K562 (cell line): ENCODE measurements around the gene CTDSP2. TPM values are rescaled to one million over a fixed set of nuclear protein-coding genes. Genes with fewer than 3 reads are reported as not detected.

Source experiments
- ATAC-seq: fragments of 200-7000 bp; cut with Tn5 transposase; 3 replicates; pipeline ENCODE4 v1.9.1; 2020; ENCODE audit warnings: moderate library complexity
- BruUV-seq: library from RNA; stranded (reverse); fragments of 400-500 nt; replicated peaks from 2 replicates; lab custom pipeline; 2021; lab: Mats Ljungman, UMichigan
- CTCF ChIA-PET: fragments of 300-600 bp; formaldehyde crosslinking; extraction: SDS; loops from one replicate; lab custom pipeline; 2021; ENCODE audit warnings: low intra/inter-chr PET ratio; lab: Yijun Ruan, JAX
- POLR2A ChIA-PET: fragments of 300-600, 350-650 bp; sonication (Branson Sonifier 250); formaldehyde crosslinking; extraction: SDS; loops from one replicate; lab custom pipeline; 2021; ENCODE audit warnings: antibody characterized with exemption, inconsistent platforms; lab: Yijun Ruan, JAX
- DNase-seq, 4 experiments: peaks; one replicate each; pipeline versions ENCODE4 v3.0.0 to v3.0.0-alpha.2; 2011 to 2018; ENCODE audit warnings: low spot score in 3 of 4, mixed read lengths in 3 of 4; ENCODE audit errors: extremely low read depth in 1 of 4
- FAIRE-seq: peaks from 2 replicates; lab custom pipeline; 2011; peaks lifted over from hg19 to GRCh38; lab: Jason Lieb, UNC
- H2AFZ ChIP-seq: 2 replicates; pipeline ENCODE4 v1.6.0; 2011; ENCODE audit warnings: low read depth, low read length, control low read depth, inconsistent platforms
- H3K27ac ChIP-seq: fragments of 200-600 bp; 3 replicates; pipeline ENCODE4 v1.8.0; 2011; ENCODE audit warnings: low read depth, mild to moderate bottlenecking, control low read depth, inconsistent platforms, low read length, moderate library complexity, mixed read lengths; ENCODE audit errors: extremely low read depth
- H3K27me3 ChIP-seq, 2 experiments: fragments of 300-600 bp in 1 of 2; 2 replicates in 1 of 2; 3 replicates in 1 of 2; pipeline versions ENCODE4 v1.6.0 to v1.8.0; 2011; ENCODE audit warnings: inconsistent platforms in 2 of 2, low read length in 2 of 2, mild to moderate bottlenecking in 1 of 2, mixed read lengths in 1 of 2, moderate library complexity in 1 of 2; ENCODE audit not compliant: control insufficient read depth in 2 of 2, insufficient read depth in 2 of 2
- H3K36me3 ChIP-seq: fragments of 300-600 bp; 3 replicates; pipeline ENCODE4 v1.8.0; 2011; ENCODE audit warnings: mild to moderate bottlenecking, low read length, inconsistent platforms; ENCODE audit not compliant: control insufficient read depth, insufficient read depth
- H3K4me1 ChIP-seq, 2 experiments: fragments of 200-600 bp in 1 of 2; replicated peaks in 1 of 2; 2 replicates in 1 of 2; 3 replicates in 1 of 2; pipeline versions ENCODE4 v1.5.1 to v1.8.0; 2011; ENCODE audit warnings: inconsistent platforms in 2 of 2, low read length in 2 of 2, mild to moderate bottlenecking in 1 of 2, mixed read lengths in 1 of 2, moderate library complexity in 1 of 2; ENCODE audit not compliant: control insufficient read depth in 2 of 2, insufficient read depth in 2 of 2
- H3K4me2 ChIP-seq: 2 replicates; pipeline ENCODE4 v1.6.1; 2011; ENCODE audit warnings: low read length, control low read depth, inconsistent platforms, mixed read lengths; ENCODE audit not compliant: insufficient read depth
- H3K4me3 ChIP-seq: fragments of 200-600 bp; sonication (generic), shearing (Covaris generic); 2 replicates; pipeline ENCODE4 v1.5.1; 2016; ENCODE audit warnings: control low read depth, inconsistent platforms
- H3K79me2 ChIP-seq: fragments of 200-600 bp; 3 replicates; pipeline ENCODE4 v1.8.0; 2011; ENCODE audit warnings: low read length, inconsistent platforms; ENCODE audit not compliant: control insufficient read depth, insufficient read depth
- H3K9ac ChIP-seq, 2 experiments: 2 replicates each; pipeline versions ENCODE4 v1.6.0 to v1.6.1; 2011; ENCODE audit warnings: low read depth in 2 of 2, low read length in 2 of 2, control low read depth in 1 of 2, inconsistent platforms in 1 of 2, mild to moderate bottlenecking in 1 of 2, mixed read lengths in 1 of 2; ENCODE audit not compliant: insufficient read depth in 1 of 2
- H3K9me1 ChIP-seq: one replicate; pipeline ENCODE4 v1.6.0; 2011; ENCODE audit warnings: inconsistent platforms, mild to moderate bottlenecking, low read length, moderate library complexity; ENCODE audit not compliant: control insufficient read depth, insufficient read depth
- H3K9me3 ChIP-seq: replicated peaks from 2 replicates; pipeline ENCODE4 v1.5.1; 2011; ENCODE audit warnings: low read depth, low read length, inconsistent platforms; ENCODE audit not compliant: control insufficient read depth, insufficient read depth
- H4K20me1 ChIP-seq: replicated peaks from 2 replicates; pipeline ENCODE4 v1.6.1; 2011; ENCODE audit warnings: low read length, inconsistent platforms, mixed read lengths; ENCODE audit not compliant: control insufficient read depth, insufficient read depth
- ELF1 ChIP-seq: fragments of 200-800 bp; sonication (Bioruptor generic); IDR thresholded peaks from 2 replicates; pipeline ENCODE4 v1.6.1; 2016; ENCODE audit warnings: missing genetic modification characterization, missing compliant biosample characterization
- IRF1 ChIP-seq: sonication (generic); formaldehyde crosslinking; IDR thresholded peaks from 2 replicates; pipeline ENCODE4 v1.8.0; 2022; ENCODE audit warnings: missing genetic modification reagents, mild to moderate bottlenecking, borderline replicate concordance
- TBP ChIP-seq: optimal IDR thresholded peaks from 2 replicates; pipeline ENCODE3; 2011; ENCODE audit warnings: low read depth, low read length, improper control_type of control experiment
- THRB ChIP-seq: fragments of 450-650 bp; formaldehyde crosslinking; conservative IDR thresholded peaks from 2 replicates; pipeline ENCODE4 v1.4.0; 2022; ENCODE audit warnings: mild to moderate bottlenecking, missing genetic modification characterization
- ZNF280A ChIP-seq: fragments of 450-650 bp; IDR thresholded peaks from 2 replicates; pipeline ENCODE4 v1.6.1; 2018; ENCODE audit warnings: mild to moderate bottlenecking, low read depth; ENCODE audit not compliant: partially characterized antibody
- ZNF780A ChIP-seq: fragments of 250-450 bp; sonication (Bioruptor Pico); IDR thresholded peaks from 2 replicates; pipeline ENCODE4 v1.5.0; 2021; ENCODE audit warnings: mild to moderate bottlenecking
- WGBS: fragments of 100-300 bp; shearing (Covaris generic); methylation state at CpG from one replicate; pipeline ENCODE4 v1.1.6; 2016; ENCODE audit warnings: low coverage, mixed read lengths; ENCODE audit not compliant: insufficient coverage; ENCODE audit errors: missing lambda C conversion rate; 5-methylcytosine and 5-hydroxymethylcytosine counted together
- in situ Hi-C: fragments of 300-500 bp; cut with MboI; formaldehyde crosslinking; loops from 4 replicates; pipeline ENCODE4 v1.15.0; 2018; ENCODE audit warnings: inconsistent platforms, mixed read lengths
- intact Hi-C: fragments of 100-400 bp; cut with micrococcal nuclease; formaldehyde crosslinking; loops from 2 replicates; pipeline ENCODE4 v1.14.2; 2022
- polyA plus RNA-seq, 8 experiments: library from polyadenylated mRNA; depleted of rRNA in 4 of 8; stranded (reverse) in 5 of 8; unstranded in 3 of 8; fragments of >200 nt; fragmentation: Nextera tagmentation in 2 of 8; fragmentation: Illumina TruSeq in 1 of 8; extraction: Ambion mirVana in 2 of 8; extraction: Trizol in 1 of 8; gene quantifications; 2 replicates each; pipeline versions ENCODE4 v1.2.1 to v1.2.3, GENCODE V29; 2011 to 2014; ENCODE audit warnings: inconsistent platforms in 1 of 8, missing spikeins in 1 of 8
- total RNA-seq, 7 experiments: library from RNA; depleted of rRNA in 6 of 7; stranded (reverse); fragments of >200 nt in 6 of 7; fragmentation: Illumina TruSeq in 2 of 7; extraction: Trizol in 2 of 7; gene quantifications; 2 replicates each; pipeline versions ENCODE4 v1.2.1 to v1.2.3, GENCODE V29; 2011 to 2021; ENCODE audit warnings: low replicate concordance in 1 of 7
- TF ChIP-seq, protein P1 (sequence below): IDR thresholded peaks from 2 replicates; pipeline ENCODE4 v1.6.1; 2014; ENCODE audit warnings: antibody characterized with exemption

CTDSP2 gene
- total and polyA plus RNA-seq, 9 of the 15 experiments (the other 6 are each of a cell fraction or from before 2014, with no cell fraction given), result 20.4 to 108 (median 47.7) TPM

DNA sequence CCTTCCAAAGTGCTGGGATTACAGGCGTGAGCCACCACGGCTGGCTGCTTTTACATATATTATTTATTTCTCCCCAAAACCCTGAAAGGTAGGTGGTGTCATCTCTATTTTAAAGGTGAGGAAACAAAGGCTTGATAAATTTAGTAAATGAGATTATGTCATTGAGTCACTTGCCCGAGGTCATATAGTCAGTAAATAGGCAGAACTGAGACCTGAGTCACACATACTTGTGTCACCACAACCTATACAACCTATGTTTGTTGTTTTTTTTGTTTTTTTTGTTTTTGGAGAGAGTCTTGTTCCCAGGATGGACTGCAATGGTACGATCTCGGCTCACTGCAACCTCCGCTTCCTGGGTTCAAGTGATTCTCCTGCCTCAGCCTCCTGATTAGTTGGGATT is 51.2 kb downstream of the CTDSP2 start:
- Histone ChIP-seq H2AFZ (no peak overlapping the region), H3K4me3 (no peak overlapping the region), H4K20me1 (no peaks in the 10 kb centered on the region), H3K36me3 (peaks cover 75% of the 10 kb centered on the region), H3K4me2 (no peak overlapping the region), H3K4me1 (peaks cover 2 to 4% of the 10 kb centered on the region in 2 experiments; a peak in 2 of 5 replicates), H3K9me3 (no peaks in the 10 kb centered on the region), H3K9ac (no peak overlapping the region), H3K9me1 (no peaks in the 10 kb centered on the region), H3K79me2 (peaks cover 2% of the 10 kb centered on the region; the same call in 1 of the 3 replicates), H3K27me3 (no peaks in the 10 kb centered on the region), H3K27ac (no peak overlapping the region)
- DNase-seq, result no peak
- ATAC-seq, result no peak
- intact Hi-C loops (no loop called here), in situ Hi-C loops (no loop called here)
- TF ChIP-seq IRF1 (CRISPR knock-in tag) (no peak), ZNF780A (CRISPR knock-in tag) (no peak), TBP (no peak), ELF1 (tag) (no peak), THRB (CRISPR knock-in tag) (no peak), ZNF280A (no peak)
- TF ChIP-seq, protein P1, sequence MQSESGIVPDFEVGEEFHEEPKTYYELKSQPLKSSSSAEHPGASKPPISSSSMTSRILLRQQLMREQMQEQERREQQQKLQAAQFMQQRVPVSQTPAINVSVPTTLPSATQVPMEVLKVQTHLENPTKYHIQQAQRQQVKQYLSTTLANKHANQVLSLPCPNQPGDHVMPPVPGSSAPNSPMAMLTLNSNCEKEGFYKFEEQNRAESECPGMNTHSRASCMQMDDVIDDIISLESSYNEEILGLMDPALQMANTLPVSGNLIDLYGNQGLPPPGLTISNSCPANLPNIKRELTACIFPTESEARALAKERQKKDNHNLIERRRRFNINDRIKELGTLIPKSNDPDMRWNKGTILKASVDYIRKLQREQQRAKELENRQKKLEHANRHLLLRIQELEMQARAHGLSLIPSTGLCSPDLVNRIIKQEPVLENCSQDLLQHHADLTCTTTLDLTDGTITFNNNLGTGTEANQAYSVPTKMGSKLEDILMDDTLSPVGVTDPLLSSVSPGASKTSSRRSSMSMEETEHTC, result no peak
- WGBS, result 95% methylated on average over 6 of the region's 6 CpGs
- CTCF ChIA-PET, result no interaction called here
- no peak for FAIRE-seq
- BruUV-seq, result no TSS peak
- POLR2A ChIA-PET, result no interaction called here
